Progenitor cell of endocrine pancreas (in vitro differentiated cells): ENCODE results near the gene KAZN. TPM values are rescaled to one million over a fixed set of nuclear protein-coding genes. Genes with fewer than 3 reads are reported as not detected.

ENCODE experiments used
- DNase-seq: peaks from one replicate; pipeline ENCODE4 v3.0.0; 2021; ENCODE audit warnings: low spot score; ENCODE audit not compliant: unreplicated experiment
- H3K27ac Mint-ChIP-seq: 2 replicates; pipeline ENCODE4 v1.8.0; 2021; ENCODE audit warnings: mild to moderate bottlenecking, moderate library complexity, mixed read lengths
- H3K27me3 Mint-ChIP-seq: 2 replicates; pipeline ENCODE4 v1.8.0; 2021; ENCODE audit warnings: mixed read lengths
- H3K36me3 Mint-ChIP-seq: 2 replicates; pipeline ENCODE4 v1.8.0; 2022; ENCODE audit warnings: mixed read lengths; ENCODE audit not compliant: insufficient read depth
- H3K4me1 Mint-ChIP-seq: 2 replicates; pipeline ENCODE4 v1.8.0; 2021; ENCODE audit warnings: low read depth, mixed read lengths
- H3K4me3 Mint-ChIP-seq: 2 replicates; pipeline ENCODE4 v1.8.0; 2021; ENCODE audit warnings: low read depth, mild to moderate bottlenecking, moderate library complexity, mixed read lengths
- H3K9me3 Mint-ChIP-seq: 2 replicates; pipeline ENCODE4 v1.8.0; 2021; ENCODE audit warnings: low read depth, mixed read lengths
- CTCF ChIP-seq: fragments of 200-600 bp; sonication (generic); IDR thresholded peaks from one replicate; pipeline ENCODE4 v1.5.0; 2021; ENCODE audit warnings: antibody characterized with exemption, mild to moderate bottlenecking; ENCODE audit not compliant: unreplicated experiment
- total RNA-seq: library from RNA; stranded (reverse); gene quantifications from 2 replicates; pipeline ENCODE4 v1.2.1, GENCODE V29; 2021

Gene KAZN
- total RNA-seq, 1 donor from 2014 or later, result 12.9 TPM

GRCh38 chr1:14704846-14705245 is 106.4 kb downstream of the KAZN start:
- peaks cover 8% of the 10 kb centered on the region for H3K9me3 Mint-ChIP-seq
- H3K27ac Mint-ChIP-seq, result no peak overlapping the region
- no peak overlapping the region for H3K4me3 Mint-ChIP-seq
- TF ChIP-seq CTCF, result no peak
- peaks cover 7% of the 10 kb centered on the region for H3K36me3 Mint-ChIP-seq
- no peak for DNase-seq
- H3K27me3 Mint-ChIP-seq, result no peaks in the 10 kb centered on the region
- H3K4me1 Mint-ChIP-seq, result peaks cover 9% of the 10 kb centered on the region

DNA sequence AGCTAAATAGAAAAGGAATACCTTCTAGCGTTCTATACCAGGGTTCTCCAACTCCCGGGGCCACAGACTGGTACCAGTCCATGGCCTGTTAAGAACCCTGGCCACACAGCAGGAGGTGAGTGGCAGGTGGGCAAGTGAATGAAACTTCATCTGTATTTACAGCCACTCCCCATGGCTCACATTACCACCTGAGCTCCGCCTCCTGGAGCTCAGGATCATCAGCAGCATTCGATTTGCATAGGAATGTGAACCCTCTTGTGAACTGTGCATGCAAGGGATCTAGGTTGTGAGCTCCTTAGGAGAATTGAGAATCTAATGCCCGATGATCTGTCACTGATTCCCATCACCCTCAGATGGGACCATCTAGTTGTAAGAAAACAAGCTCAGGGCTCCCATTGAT is 107.3 kb downstream of the KAZN start:
- no peak for TF ChIP-seq CTCF
- H3K27ac Mint-ChIP-seq, result no peak overlapping the region
- H3K36me3 Mint-ChIP-seq, result peaks cover 7% of the 10 kb centered on the region
- no peak overlapping the region for H3K4me3 Mint-ChIP-seq
- peaks cover 8% of the 10 kb centered on the region for H3K9me3 Mint-ChIP-seq
- H3K27me3 Mint-ChIP-seq, result no peaks in the 10 kb centered on the region
- no peak for DNase-seq
- no peaks in the 10 kb centered on the region for H3K4me1 Mint-ChIP-seq

DNA sequence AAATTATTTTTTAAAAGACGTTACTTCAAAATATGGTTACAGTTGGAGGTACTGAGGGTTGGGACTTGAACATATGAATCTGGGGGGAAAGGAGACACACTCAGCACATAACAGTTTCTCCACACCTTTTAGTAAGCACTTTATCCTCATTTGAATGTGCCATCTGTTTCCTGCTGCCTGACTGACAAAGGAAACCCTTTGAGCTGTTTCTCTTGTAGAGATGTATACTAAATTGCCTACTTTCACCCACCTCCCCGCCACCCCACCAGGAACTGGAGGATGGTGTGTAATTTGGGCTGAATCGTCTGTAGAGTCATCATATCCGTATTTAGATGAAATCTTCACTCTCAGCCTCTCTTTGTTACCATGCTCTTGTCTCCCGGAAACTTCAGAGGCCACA is 108.1 kb downstream of the KAZN start:
- no peaks in the 10 kb centered on the region for H3K4me1 Mint-ChIP-seq

DNA sequence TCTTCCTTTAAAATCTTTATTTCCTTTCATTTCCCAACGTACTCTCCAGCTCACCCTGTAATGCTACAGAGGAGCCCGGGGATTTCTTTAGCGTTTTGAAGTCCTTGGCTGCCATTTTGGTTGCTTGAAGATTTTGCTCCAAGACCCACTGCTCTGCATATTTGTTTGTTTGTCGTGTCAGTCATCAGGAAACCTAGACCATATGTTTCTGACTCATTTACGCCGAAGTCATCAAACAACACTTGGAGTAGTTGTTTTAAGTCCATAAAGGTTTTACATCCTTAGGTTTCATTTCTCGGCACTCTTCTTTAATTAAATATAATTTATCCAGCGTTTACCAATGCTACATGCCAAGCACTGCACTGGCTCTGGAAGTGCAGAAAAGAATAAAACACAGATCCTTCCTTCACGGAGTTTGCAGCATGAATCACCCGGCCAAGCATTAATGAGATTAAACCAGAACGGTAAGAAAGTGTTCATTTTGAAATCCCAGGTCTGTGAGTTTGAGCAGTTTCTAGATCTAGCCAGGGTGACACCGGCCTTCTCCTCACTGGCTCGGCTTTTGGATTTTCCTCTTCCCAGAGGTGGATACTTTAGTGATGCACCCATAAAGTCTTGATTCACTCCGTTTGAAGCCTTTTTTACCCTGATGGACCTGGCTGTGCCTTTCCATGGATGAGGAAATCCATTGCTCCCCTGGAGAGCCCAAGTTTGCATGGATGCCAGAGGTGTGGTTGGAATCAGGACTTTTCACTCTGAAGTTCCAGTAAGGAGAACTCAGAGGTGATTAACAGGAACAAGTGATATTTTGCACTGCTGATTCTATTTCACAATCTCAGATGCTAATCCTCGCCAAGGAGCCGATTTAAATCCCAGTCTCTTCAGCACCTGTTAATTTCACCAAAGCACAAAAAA is 109.3 kb downstream of the KAZN start:
- Mint-ChIP-seq H3K4me3 (no peak overlapping the region), H3K36me3 (peaks cover 7% of the 10 kb centered on the region), H3K4me1 (no peaks in the 10 kb centered on the region), H3K27ac (no peak overlapping the region), H3K27me3 (no peaks in the 10 kb centered on the region), H3K9me3 (peaks cover 8% of the 10 kb centered on the region)
- no peak for DNase-seq
- TF ChIP-seq CTCF, result no peak

More for the DNA sequence above, 108.1 kb downstream of the KAZN start:
- Mint-ChIP-seq H3K36me3 (peaks cover 7% of the 10 kb centered on the region), H3K9me3 (peaks cover 8% of the 10 kb centered on the region), H3K4me3 (no peak overlapping the region), H3K27me3 (no peaks in the 10 kb centered on the region), H3K27ac (no peak overlapping the region)
- TF ChIP-seq CTCF, result no peak
- no peak for DNase-seq

- Mint-ChIP-seq H3K36me3 (peaks cover 4% of the 10 kb centered on the region), H3K4me1 (no peaks in the 10 kb centered on the region), H3K9me3 (peaks cover 3% of the 10 kb centered on the region), H3K27ac (no peak overlapping the region), H3K4me3 (no peak overlapping the region), H3K27me3 (no peaks in the 10 kb centered on the region)
- no peak for TF ChIP-seq CTCF
- DNase-seq, result no peak
Measured at GRCh38 chr1:14710331-14710730, 111.8 kb downstream of the KAZN start.
